GM18858 (cell line): ENCODE measurements around the gene INO80.
"Not testable (repeated sequence)": the region's sequence is repeated elsewhere in the genome, so short reads cannot be mapped to it uniquely, and the experiment has no call there.

Source experiments
- ATAC-seq: cut with Tn5 transposase; IDR thresholded peaks from one replicate; pipeline ENCODE4 v1.9.1; 2021; ENCODE audit not compliant: unreplicated experiment

The INO80 gene

GRCh38 chr15:40968290-40969085 is 147.6 kb downstream of the INO80 start:
- no peak for ATAC-seq

GRCh38 chr15:40964634-40965033 is 151.4 kb downstream of the INO80 start:
- no peak for ATAC-seq

- ATAC-seq = no peak
Observed at GRCh38 chr15:40964006-40964405, 152.1 kb downstream of the INO80 start.

GRCh38 chr15:40963201-40963600 is 152.9 kb downstream of the INO80 start:
- no peak for ATAC-seq

GRCh38 chr15:40962317-40962716 is 153.8 kb downstream of the INO80 start:
- not testable (repeated sequence) for ATAC-seq

GRCh38 chr15:40961740-40962139 is 154.3 kb downstream of the INO80 start:
- not testable (repeated sequence) for ATAC-seq

- no peak for ATAC-seq
Observed at GRCh38 chr15:40960925-40961324, 155.2 kb downstream of the INO80 start.

GRCh38 chr15:40960151-40960885 is 155.8 kb downstream of the INO80 start:
- ATAC-seq = no peak

GRCh38 chr15:40959331-40960141 is 156.5 kb downstream of the INO80 start:
- ATAC-seq = no peak

- ATAC-seq = no peak
Observed at GRCh38 chr15:40958723-40959122, 157.4 kb downstream of the INO80 start.

- no peak for ATAC-seq
Observed at GRCh38 chr15:40958146-40958545, 157.9 kb downstream of the INO80 start.

- ATAC-seq = no peak
Observed at GRCh38 chr15:40957581-40958051, 158.5 kb downstream of the INO80 start.

- ATAC-seq = no peak
Observed at GRCh38 chr15:40957041-40957555, 159.0 kb downstream of the INO80 start.

- ATAC-seq = no peak
Observed at GRCh38 chr15:40956541-40956982, 159.5 kb downstream of the INO80 start.

- no peak for ATAC-seq
Observed at GRCh38 chr15:40955930-40956540, 160.0 kb downstream of the INO80 start.

- ATAC-seq = no peak
Observed at GRCh38 chr15:40955141-40955903, 160.8 kb downstream of the INO80 start.

GRCh38 chr15:40954158-40954848 is 161.8 kb downstream of the INO80 start:
- not testable (repeated sequence) for ATAC-seq

GRCh38 chr15:40953713-40954074 is 162.4 kb downstream of the INO80 start:
- ATAC-seq = no peak
